Thyroid gland (tissue), 4 donors: ENCODE data around the gene RALB. TPM values are rescaled to one million over a fixed set of nuclear protein-coding genes. Genes with fewer than 3 reads are reported as not detected.

Source experiments
- DNase-seq, 2 donors: peaks; one replicate each; pipeline ENCODE4 v3.0.0-alpha.2; 2019
- H3K27ac ChIP-seq, 3 donors: fragments of 200-600 bp; sonication (generic); 1 replicate in 2 of 3; 2 replicates in 1 of 3; pipeline ENCODE4 v1.5.1; 2016 to 2019; ENCODE audit warnings: mild to moderate bottlenecking in 1 of 3, moderate library complexity in 1 of 3
- H3K27me3 ChIP-seq: fragments of 200-600 bp; sonication (generic); one replicate; pipeline ENCODE4 v1.5.1; 2019
- H3K36me3 ChIP-seq, 2 donors: fragments of 200-600 bp; sonication (generic); one replicate each; pipeline ENCODE4 v1.5.1; 2016 to 2019
- H3K4me1 ChIP-seq, 2 donors: fragments of 200-600 bp; sonication (generic); one replicate each; pipeline ENCODE4 v1.5.1; 2017 to 2019
- H3K4me3 ChIP-seq, 3 donors: fragments of 200-600 bp; sonication (generic); replicated peaks in 1 of 3; 1 replicate in 2 of 3; 2 replicates in 1 of 3; pipeline ENCODE4 v1.5.1; 2016; ENCODE audit warnings: mild to moderate bottlenecking in 1 of 3
- H3K9me3 ChIP-seq: fragments of 200-600 bp; sonication (generic); one replicate; pipeline ENCODE4 v1.5.1; 2017
- CTCF ChIP-seq, 6 experiments: fragments of 200-600 bp in 3 of 6; fragments of 450-650 bp in 3 of 6; sonication (generic) in 3 of 6; IDR thresholded peaks; one replicate each; pipeline ENCODE4 v1.5.1; 2016 to 2019; ENCODE audit warnings: antibody characterized with exemption in 6 of 6, mild to moderate bottlenecking in 2 of 6, inconsistent platforms in 1 of 6, moderate library complexity in 1 of 6
- POLR2A ChIP-seq, 2 donors: fragments of 450-650 bp; IDR thresholded peaks; one replicate each; pipeline ENCODE4 v1.6.1; 2017; ENCODE audit warnings: antibody characterized with exemption in 2 of 2, mild to moderate bottlenecking in 2 of 2, moderate library complexity in 1 of 2
- WGBS, 2 donors: methylation state at CpG; one replicate each; pipeline ENCODE4 v1.1.5; 2017; 5-methylcytosine and 5-hydroxymethylcytosine counted together
- intact Hi-C: fragments of 100-400 bp; cut with DNase I; formaldehyde crosslinking; loops from one replicate; pipeline ENCODE4 v1.15.1; 2023
- total RNA-seq, 4 donors: library from RNA; depleted of rRNA; stranded (reverse); fragments of >200 nt; gene quantifications; one replicate each; pipeline ENCODE4 v1.2.3, GENCODE V29; 2016

Gene RALB
- total RNA-seq, 4 donors from 2014 or later: 39.7 to 64.2 (median 45.4) TPM

- TF ChIP-seq CTCF (IDR thresholded peaks at IDR 0.05): no peak
- 97 to 99% methylated on average over 9 of the region's 9 CpGs for WGBS, 2 donors
These were observed 46.4 kb downstream of the RALB start for GRCh38 chr2:120299004-120299403.

GRCh38 chr2:120299561-120299960 is 46.9 kb downstream of the RALB start:
- H3K27me3 ChIP-seq: no peaks in the 10 kb centered on the region
- no peak for DNase-seq
- no peak overlapping the region for H3K27ac ChIP-seq
- H3K9me3 ChIP-seq: no peaks in the 10 kb centered on the region
- intact Hi-C loops: no loop called here
- H3K36me3 ChIP-seq: peaks cover 0 to 4% of the 10 kb centered on the region in 2 donors
- WGBS, 2 donors: 99 to 100% methylated on average over 6 of the region's 6 CpGs
- no peak for TF ChIP-seq POLR2A (IDR thresholded peaks at IDR 0.05)
- TF ChIP-seq CTCF (IDR thresholded peaks at IDR 0.05): no peak
- no peaks in the 10 kb centered on the region for H3K4me1 ChIP-seq
- H3K4me3 ChIP-seq: no peak overlapping the region

More at GRCh38 chr2:120299004-120299403, 46.4 kb downstream of the RALB start:
- no peak overlapping the region for H3K27ac ChIP-seq
- H3K9me3 ChIP-seq: no peaks in the 10 kb centered on the region
- H3K4me3 ChIP-seq: no peak overlapping the region
- intact Hi-C loops: no loop called here
- peaks cover 0 to 7% of the 10 kb centered on the region in 2 donors for H3K36me3 ChIP-seq
- H3K4me1 ChIP-seq: no peaks in the 10 kb centered on the region
- no peak for DNase-seq
- no peaks in the 10 kb centered on the region for H3K27me3 ChIP-seq

GRCh38 chr2:120300385-120300784 is 47.7 kb downstream of the RALB start:
- Histone ChIP-seq H3K9me3 (no peaks in the 10 kb centered on the region), H3K27ac (no peak overlapping the region), H3K36me3 (no peaks in the 10 kb centered on the region), H3K27me3 (no peaks in the 10 kb centered on the region), H3K4me3 (no peak overlapping the region), H3K4me1 (no peaks in the 10 kb centered on the region)
- intact Hi-C loops: no loop called here
- WGBS, 2 donors: 90 to 93% methylated on average over 10 of the region's 10 CpGs
- no peak for TF ChIP-seq POLR2A (IDR thresholded peaks at IDR 0.05)
- TF ChIP-seq CTCF (IDR thresholded peaks at IDR 0.05): no peak
- no peak for DNase-seq

GRCh38 chr2:120301284-120301683 is 48.6 kb downstream of the RALB start:
- 87 to 96% methylated on average over 5 of the region's 5 CpGs for WGBS, 2 donors
- no peak for DNase-seq
- no peak overlapping the region for H3K27ac ChIP-seq
- no peaks in the 10 kb centered on the region for H3K27me3 ChIP-seq
- TF ChIP-seq CTCF (IDR thresholded peaks at IDR 0.05) (no peak), POLR2A (IDR thresholded peaks at IDR 0.05) (no peak)
- H3K36me3 ChIP-seq: no peaks in the 10 kb centered on the region
- no peaks in the 10 kb centered on the region for H3K4me1 ChIP-seq
- no peaks in the 10 kb centered on the region for H3K9me3 ChIP-seq
- intact Hi-C loops: no loop called here
- H3K4me3 ChIP-seq: no peak overlapping the region

- WGBS, 2 donors: 83 to 87% methylated on average over 12 of the region's 12 CpGs
- no peak overlapping the region for H3K27ac ChIP-seq
- H3K4me3 ChIP-seq: no peak overlapping the region
- TF ChIP-seq POLR2A (IDR thresholded peaks at IDR 0.05) (no peak), CTCF (IDR thresholded peaks at IDR 0.05) (no peak)
- no peaks in the 10 kb centered on the region for H3K36me3 ChIP-seq
- intact Hi-C loops: no loop called here
- no peaks in the 10 kb centered on the region for H3K27me3 ChIP-seq
- no peaks in the 10 kb centered on the region for H3K4me1 ChIP-seq
- H3K9me3 ChIP-seq: no peaks in the 10 kb centered on the region
- DNase-seq: no peak
These were observed 49.6 kb downstream of the RALB start for GRCh38 chr2:120302301-120302700.
